ENCODE measurements around the gene GPR137. TPM values are rescaled to one million over a fixed set of nuclear protein-coding genes. Genes with fewer than 3 reads are reported as not detected.

The GPR137 gene
- total and polyA plus RNA-seq, 9 of the 15 experiments (the other 6 are each of a cell fraction or from before 2014, with no cell fraction given), result 0.32 to 26.7 (median 10.7) TPM

DNA sequence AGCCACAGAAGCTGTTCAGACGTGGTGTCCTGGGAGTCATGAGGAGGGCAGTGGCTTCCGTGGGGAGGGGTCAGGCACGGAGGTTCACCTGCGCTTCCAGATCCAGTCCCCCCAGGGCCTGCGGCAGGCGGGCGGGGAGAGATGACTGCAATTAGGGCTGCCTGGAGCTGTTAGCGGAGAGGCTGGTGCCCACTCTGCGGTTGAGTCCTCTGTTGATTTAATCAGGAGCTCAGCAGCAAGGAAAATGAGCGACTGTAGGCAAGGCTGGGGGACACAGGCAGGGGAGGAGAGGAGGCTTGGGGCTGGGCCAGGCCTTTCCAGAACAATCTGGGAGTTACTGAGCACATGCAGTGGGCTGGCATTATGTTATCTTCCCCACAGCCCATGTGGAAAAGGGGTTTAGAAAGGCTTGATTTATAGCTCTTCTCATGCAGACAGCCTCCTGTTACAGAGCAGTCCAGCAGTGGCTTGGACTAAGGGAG lies 21.2 kb upstream of the GPR137 start:
- ChIA-PET POLR2A (interaction anchor here (0.6 to 2.4 kb wide), 7 partner anchors 9 to 60 kb away, joined by 3 to 7 read pairs (median 4); partner anchors contain the start of genes PLCB3 and PPP1R14B), CTCF (ENCODE audit: low intra/inter-chr PET ratio) (no interaction called here)
- Histone ChIP-seq H3K9me3 (replicated peaks; ENCODE audit: control insufficient read depth, insufficient read depth, low read depth, low read length) (no peaks in the 10 kb centered on the region), H2AFZ (ENCODE audit: low read depth, low read length) (no peak overlapping the region), H3K9ac (ENCODE audit: insufficient read depth in 1 of 2, low read depth in 2 of 2, low read length in 2 of 2) (peak overlapping the region in 1 of 2 experiments; percentile 18; a peak in 2 of 4 replicates), H3K9me1 (ENCODE audit: control insufficient read depth, insufficient read depth, low read length) (peaks cover 3% of the 10 kb centered on the region), H3K4me1 (replicated peaks in 1 of 2; ENCODE audit: control insufficient read depth in 2 of 2, insufficient read depth in 2 of 2, low read length in 2 of 2) (peaks cover 15 to 52% of the 10 kb centered on the region in 2 experiments), H4K20me1 (replicated peaks; ENCODE audit: control insufficient read depth, insufficient read depth, low read length) (0 out of 2 replicates have a peak, but pooled peaks cover 4% of the 10 kb centered on the region), H3K36me3 (ENCODE audit: control insufficient read depth, insufficient read depth, low read length) (peaks cover 81% of the 10 kb centered on the region), H3K4me3 (no peak overlapping the region), H3K4me2 (ENCODE audit: insufficient read depth, low read length) (no peak overlapping the region), H3K79me2 (ENCODE audit: control insufficient read depth, insufficient read depth, low read length) (peaks cover 14% of the 10 kb centered on the region; the same call in 2 of the 3 replicates), H3K27me3 (ENCODE audit: control insufficient read depth in 2 of 2, insufficient read depth in 2 of 2, low read length in 2 of 2) (no peaks in the 10 kb centered on the region), H3K27ac (ENCODE audit: extremely low read depth, low read depth, low read length) (no peak overlapping the region)
- in situ Hi-C loops (cut with MboI) (no loop called here), intact Hi-C loops (cut with micrococcal nuclease) (no loop called here)
- DNase-seq (ENCODE audit: extremely low read depth in 1 of 4, low spot score in 3 of 4), result peak in 1 of 4 experiments; percentile 27
- no peak for FAIRE-seq
- WGBS (ENCODE audit: insufficient coverage, low coverage, missing lambda C conversion rate), result 69% methylated on average over 10 of the region's 10 CpGs
- BruUV-seq (replicated peaks), result no TSS peak
- no peak for ATAC-seq
- TF ChIP-seq ZNF695 (CRISPR knock-in tag; IDR thresholded peaks at IDR 0.05), result no peak
- TF ChIP-seq ZZZ3 (IDR thresholded peaks at IDR 0.05), result no peak
- no peak for TF ChIP-seq NR3C1 (CRISPR knock-in tag; IDR thresholded peaks at IDR 0.05)
- TF ChIP-seq, protein P1, sequence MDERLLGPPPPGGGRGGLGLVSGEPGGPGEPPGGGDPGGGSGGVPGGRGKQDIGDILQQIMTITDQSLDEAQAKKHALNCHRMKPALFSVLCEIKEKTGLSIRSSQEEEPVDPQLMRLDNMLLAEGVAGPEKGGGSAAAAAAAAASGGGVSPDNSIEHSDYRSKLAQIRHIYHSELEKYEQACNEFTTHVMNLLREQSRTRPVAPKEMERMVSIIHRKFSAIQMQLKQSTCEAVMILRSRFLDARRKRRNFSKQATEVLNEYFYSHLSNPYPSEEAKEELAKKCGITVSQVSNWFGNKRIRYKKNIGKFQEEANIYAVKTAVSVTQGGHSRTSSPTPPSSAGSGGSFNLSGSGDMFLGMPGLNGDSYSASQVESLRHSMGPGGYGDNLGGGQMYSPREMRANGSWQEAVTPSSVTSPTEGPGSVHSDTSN (CRISPR knock-in tag; IDR thresholded peaks at IDR 0.05; ENCODE audit: low read depth), result no peak
- TF ChIP-seq, protein P1 (tag; conservative IDR thresholded peaks at IDR 0.05; ENCODE audit: low read depth), result peak; percentile 89
- TF ChIP-seq BHLHE40 (IDR thresholded peaks at IDR 0.05; ENCODE audit: low read length), result peak; percentile 51; the same call in 1 of the 2 replicates
- TF ChIP-seq ZNF445 (CRISPR knock-in tag; IDR thresholded peaks at IDR 0.05; ENCODE audit: low read depth), result no peak
- TF ChIP-seq RUNX1 (IDR thresholded peaks at IDR 0.05; ENCODE audit: low read depth), result no peak
- TF ChIP-seq HNRNPUL1 (IDR thresholded peaks at IDR 0.05; ENCODE audit: low read length), result no peak
- TF ChIP-seq TBP (optimal IDR thresholded peaks at IDR 0.05; ENCODE audit: low read depth, low read length), result no peak
- TF ChIP-seq, protein P2, sequence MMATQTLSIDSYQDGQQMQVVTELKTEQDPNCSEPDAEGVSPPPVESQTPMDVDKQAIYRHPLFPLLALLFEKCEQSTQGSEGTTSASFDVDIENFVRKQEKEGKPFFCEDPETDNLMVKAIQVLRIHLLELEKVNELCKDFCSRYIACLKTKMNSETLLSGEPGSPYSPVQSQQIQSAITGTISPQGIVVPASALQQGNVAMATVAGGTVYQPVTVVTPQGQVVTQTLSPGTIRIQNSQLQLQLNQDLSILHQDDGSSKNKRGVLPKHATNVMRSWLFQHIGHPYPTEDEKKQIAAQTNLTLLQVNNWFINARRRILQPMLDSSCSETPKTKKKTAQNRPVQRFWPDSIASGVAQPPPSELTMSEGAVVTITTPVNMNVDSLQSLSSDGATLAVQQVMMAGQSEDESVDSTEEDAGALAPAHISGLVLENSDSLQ (IDR thresholded peaks at IDR 0.05), result peak; percentile 72
- no peak for TF ChIP-seq FOSL1 (tag; conservative IDR thresholded peaks at IDR 0.05)
- TF ChIP-seq, protein P3, sequence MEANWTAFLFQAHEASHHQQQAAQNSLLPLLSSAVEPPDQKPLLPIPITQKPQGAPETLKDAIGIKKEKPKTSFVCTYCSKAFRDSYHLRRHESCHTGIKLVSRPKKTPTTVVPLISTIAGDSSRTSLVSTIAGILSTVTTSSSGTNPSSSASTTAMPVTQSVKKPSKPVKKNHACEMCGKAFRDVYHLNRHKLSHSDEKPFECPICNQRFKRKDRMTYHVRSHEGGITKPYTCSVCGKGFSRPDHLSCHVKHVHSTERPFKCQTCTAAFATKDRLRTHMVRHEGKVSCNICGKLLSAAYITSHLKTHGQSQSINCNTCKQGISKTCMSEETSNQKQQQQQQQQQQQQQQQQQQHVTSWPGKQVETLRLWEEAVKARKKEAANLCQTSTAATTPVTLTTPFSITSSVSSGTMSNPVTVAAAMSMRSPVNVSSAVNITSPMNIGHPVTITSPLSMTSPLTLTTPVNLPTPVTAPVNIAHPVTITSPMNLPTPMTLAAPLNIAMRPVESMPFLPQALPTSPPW (CRISPR knock-in tag; IDR thresholded peaks at IDR 0.05), result 0 out of 2 replicates have a peak, but pooled peaks have one; percentile 30
- no peak for TF ChIP-seq PCBP1 (IDR thresholded peaks at IDR 0.05; ENCODE audit: low read depth, low read length, poor library complexity, severe bottlenecking)
- no peak for TF ChIP-seq GABPB1 (CRISPR knock-in tag; IDR thresholded peaks at IDR 0.05)
- TF ChIP-seq KLF1 (tag; IDR thresholded peaks at IDR 0.05), result no peak
- no peak for TF ChIP-seq ZKSCAN3 (CRISPR knock-in tag; IDR thresholded peaks at IDR 0.05)
- TF ChIP-seq NONO (IDR thresholded peaks at IDR 0.05; ENCODE audit: low read depth in 2 of 2, low read length in 1 of 2), result no peak
- TF ChIP-seq ZNF561 (CRISPR knock-in tag; conservative IDR thresholded peaks at IDR 0.05), result no peak
- TF ChIP-seq ZNF197 (CRISPR knock-in tag; IDR thresholded peaks at IDR 0.05; ENCODE audit: low read depth), result no peak
